ENCODE measurements around the gene GHRHR.
A peak's percentile ranks its signal among the peaks of the same experiment; 100 is the strongest.

The GHRHR gene

GRCh38 chr7:30984359-30985107 is 20.8 kb downstream of the GHRHR start:
- DNase-seq (ENCODE audit: low spot score): no peak

- DNase-seq (ENCODE audit: low spot score): no peak
These were observed 22.0 kb downstream of the GHRHR start for GRCh38 chr7:30985756-30986155.

GRCh38 chr7:30986331-30986730 is 22.6 kb downstream of the GHRHR start:
- no peak for DNase-seq (ENCODE audit: low spot score)

- no peak for DNase-seq (ENCODE audit: low spot score)
These were observed 23.0 kb downstream of the GHRHR start for GRCh38 chr7:30986738-30987137.

GRCh38 chr7:30987178-30987577 is 23.4 kb downstream of the GHRHR start:
- no peak for DNase-seq (ENCODE audit: low spot score)

- DNase-seq (ENCODE audit: low spot score): no peak
These were observed 24.2 kb downstream of the GHRHR start for GRCh38 chr7:30987936-30988335.

GRCh38 chr7:30988351-30989005 is 24.7 kb downstream of the GHRHR start:
- DNase-seq (ENCODE audit: low spot score): peak; percentile 44

GRCh38 chr7:30989008-30989823 is 25.5 kb downstream of the GHRHR start:
- DNase-seq (ENCODE audit: low spot score): no peak

GRCh38 chr7:30989824-30990672 is 26.3 kb downstream of the GHRHR start:
- DNase-seq (ENCODE audit: low spot score): no peak

GRCh38 chr7:30990673-30991170 is 27.0 kb downstream of the GHRHR start:
- DNase-seq (ENCODE audit: low spot score): no peak

- DNase-seq (ENCODE audit: low spot score): peak; percentile 45
These were observed 28.7 kb downstream of the GHRHR start for GRCh38 chr7:30992414-30992813.

- no peak for DNase-seq (ENCODE audit: low spot score)
These were observed 30.7 kb downstream of the GHRHR start for GRCh38 chr7:30994206-30995100.

GRCh38 chr7:30995536-30995935 is 31.8 kb downstream of the GHRHR start:
- no peak for DNase-seq (ENCODE audit: low spot score)

GRCh38 chr7:30996256-30996655 is 32.5 kb downstream of the GHRHR start:
- DNase-seq (ENCODE audit: low spot score): no peak

GRCh38 chr7:30996883-30997282 is 33.1 kb downstream of the GHRHR start:
- no peak for DNase-seq (ENCODE audit: low spot score)

- no peak for DNase-seq (ENCODE audit: low spot score)
These were observed 33.6 kb downstream of the GHRHR start for GRCh38 chr7:30997316-30997715.

- DNase-seq (ENCODE audit: low spot score): no peak
These were observed 34.4 kb downstream of the GHRHR start for GRCh38 chr7:30998180-30998579.

- DNase-seq (ENCODE audit: low spot score): no peak
These were observed 36.5 kb downstream of the GHRHR start for GRCh38 chr7:31000161-31000693.

GRCh38 chr7:31000779-31001178 is 37.0 kb downstream of the GHRHR start:
- DNase-seq (ENCODE audit: low spot score): no peak

GRCh38 chr7:31002256-31002655 is 38.5 kb downstream of the GHRHR start:
- no peak for DNase-seq (ENCODE audit: low spot score)
